Mucosa of descending colon (tissue), 3 donors: ENCODE results near the gene FAM168B. TPM values are rescaled to one million over a fixed set of nuclear protein-coding genes. Genes with fewer than 3 reads are reported as not detected.

ENCODE experiments used
- ATAC-seq: fragments of 200-7000 bp; cut with Tn5 transposase; one replicate; pipeline ENCODE4 v1.9.1; 2020; ENCODE audit warnings: mild to moderate bottlenecking, moderate library complexity
- DNase-seq, 3 donors: peaks; one replicate each; pipeline ENCODE4 v3.0.0-alpha.2; 2020
- H3K36me3 ChIP-seq: fragments of 200-600 bp; one replicate; pipeline ENCODE4 v1.8.0; 2021; ENCODE audit warnings: low read depth, mild to moderate bottlenecking
- H3K4me1 ChIP-seq: fragments of 200-600 bp; one replicate; pipeline ENCODE4 v1.8.0; 2021; ENCODE audit warnings: low read depth, mild to moderate bottlenecking
- H3K4me3 ChIP-seq: fragments of 200-600 bp; one replicate; pipeline ENCODE4 v1.8.0; 2021; ENCODE audit warnings: mild to moderate bottlenecking
- H3K9me3 ChIP-seq: fragments of 200-600 bp; one replicate; pipeline ENCODE4 v1.8.0; 2021; ENCODE audit warnings: mild to moderate bottlenecking
- intact Hi-C, 2 donors: fragments of 100-400 bp; cut with DNase I in 1 of 2; cut with micrococcal nuclease in 1 of 2; formaldehyde crosslinking; loops; one replicate each; pipeline versions ENCODE4 v1.11.0 to v1.11.1; 2022; cut with DNase I, micrococcal nuclease
- total RNA-seq, 3 donors: library from RNA; stranded (reverse); fragmentation: NEBNext Ultra II Directional in 2 of 3; extraction: Animal tissue kit (Norgen Biotek cat#: 25700) in 2 of 3; gene quantifications; one replicate each; pipeline versions ENCODE4 v1.2.1 to v1.2.4, GENCODE V29; 2021 to 2023
- TF ChIP-seq, protein P1 (sequence below): fragments of 200-600 bp; IDR thresholded peaks from one replicate; pipeline ENCODE4 v1.8.0; 2022; ENCODE audit warnings: antibody characterized with exemption, mild to moderate bottlenecking
- donor health status: DM: no; HTN: no; CAD: no; lungs with moderate emphysema.
- donor health status: DM: no; HTN: no; CAD: no.
- donor health status: DM: no; HTN: yes; CAD: no.

The FAM168B gene
- total RNA-seq, 3 donors from 2014 or later, result 79.1 to 131 (median 86.1) TPM

DNA sequence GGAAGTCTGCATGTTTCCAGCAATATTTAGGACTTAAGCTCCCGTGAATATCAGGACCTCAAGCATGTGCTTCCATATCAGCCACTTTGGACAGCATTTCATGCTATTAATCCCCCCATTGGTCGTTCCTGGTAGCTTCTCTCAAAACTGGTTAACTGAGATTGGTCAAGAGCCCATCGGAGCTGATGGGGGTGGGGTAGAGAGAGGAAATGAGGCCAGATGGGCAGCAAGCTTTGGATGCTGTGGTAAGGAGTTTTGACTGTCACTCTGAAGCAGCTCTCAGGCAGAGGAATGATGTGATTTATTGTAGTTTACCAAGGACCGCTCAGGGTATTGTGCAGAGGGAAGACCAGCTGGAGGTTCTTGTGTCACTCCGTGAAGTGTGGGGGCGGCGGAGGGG lies 81.8 kb downstream of the FAM168B start:
- intact Hi-C loops, result no loop called here
- Histone ChIP-seq H3K36me3 (no peaks in the 10 kb centered on the region), H3K4me3 (no peak overlapping the region), H3K9me3 (no peaks in the 10 kb centered on the region), H3K4me1 (no peaks in the 10 kb centered on the region)
- TF ChIP-seq, protein P1, sequence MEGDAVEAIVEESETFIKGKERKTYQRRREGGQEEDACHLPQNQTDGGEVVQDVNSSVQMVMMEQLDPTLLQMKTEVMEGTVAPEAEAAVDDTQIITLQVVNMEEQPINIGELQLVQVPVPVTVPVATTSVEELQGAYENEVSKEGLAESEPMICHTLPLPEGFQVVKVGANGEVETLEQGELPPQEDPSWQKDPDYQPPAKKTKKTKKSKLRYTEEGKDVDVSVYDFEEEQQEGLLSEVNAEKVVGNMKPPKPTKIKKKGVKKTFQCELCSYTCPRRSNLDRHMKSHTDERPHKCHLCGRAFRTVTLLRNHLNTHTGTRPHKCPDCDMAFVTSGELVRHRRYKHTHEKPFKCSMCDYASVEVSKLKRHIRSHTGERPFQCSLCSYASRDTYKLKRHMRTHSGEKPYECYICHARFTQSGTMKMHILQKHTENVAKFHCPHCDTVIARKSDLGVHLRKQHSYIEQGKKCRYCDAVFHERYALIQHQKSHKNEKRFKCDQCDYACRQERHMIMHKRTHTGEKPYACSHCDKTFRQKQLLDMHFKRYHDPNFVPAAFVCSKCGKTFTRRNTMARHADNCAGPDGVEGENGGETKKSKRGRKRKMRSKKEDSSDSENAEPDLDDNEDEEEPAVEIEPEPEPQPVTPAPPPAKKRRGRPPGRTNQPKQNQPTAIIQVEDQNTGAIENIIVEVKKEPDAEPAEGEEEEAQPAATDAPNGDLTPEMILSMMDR, result no peak
- no peak for ATAC-seq
- no peak for DNase-seq

DNA sequence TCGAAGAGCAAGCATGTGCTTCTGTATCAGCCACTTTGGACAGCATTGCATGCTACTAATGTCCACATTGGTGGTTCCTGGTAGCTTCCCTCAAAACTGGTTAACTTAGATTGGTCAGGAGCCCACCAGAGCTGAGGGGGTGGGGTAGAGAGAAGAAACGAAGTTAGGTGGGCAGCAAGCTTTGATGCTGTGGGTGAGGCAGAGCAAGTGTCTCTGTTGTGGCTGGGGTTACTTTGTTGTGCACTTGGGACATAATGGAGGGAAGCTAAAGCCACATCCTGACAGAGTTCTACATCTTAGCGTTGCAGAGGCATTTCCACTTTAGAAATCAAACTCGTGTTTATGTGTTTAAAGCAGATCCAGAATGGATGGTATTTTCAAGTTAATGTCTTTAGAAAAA lies 82.7 kb downstream of the FAM168B start:
- DNase-seq (no peak), ATAC-seq (peak; percentile 43)
- Histone ChIP-seq H3K9me3 (no peaks in the 10 kb centered on the region), H3K4me1 (no peaks in the 10 kb centered on the region), H3K4me3 (no peak overlapping the region), H3K36me3 (no peaks in the 10 kb centered on the region)
- intact Hi-C loops, result no loop called here
- TF ChIP-seq, protein P1, result no peak

GRCh38 chr2:131009713-131010475 lies 83.4 kb downstream of the FAM168B start:
- H3K9me3 ChIP-seq, result no peaks in the 10 kb centered on the region
- no peaks in the 10 kb centered on the region for H3K36me3 ChIP-seq
- no peak for ATAC-seq
- no peak for DNase-seq
- no peak overlapping the region for H3K4me3 ChIP-seq
- TF ChIP-seq, protein P1, result no peak
- intact Hi-C loops, result no loop called here
- no peaks in the 10 kb centered on the region for H3K4me1 ChIP-seq

GRCh38 chr2:131008967-131009366 lies 84.3 kb downstream of the FAM168B start:
- ATAC-seq (no peak), DNase-seq (no peak)
- Histone ChIP-seq H3K36me3 (no peaks in the 10 kb centered on the region), H3K4me1 (no peaks in the 10 kb centered on the region), H3K4me3 (no peak overlapping the region), H3K9me3 (no peaks in the 10 kb centered on the region)
- intact Hi-C loops, result no loop called here
- TF ChIP-seq, protein P1, result no peak

GRCh38 chr2:131006561-131006960 lies 86.7 kb downstream of the FAM168B start:
- H3K4me3 ChIP-seq, result no peak overlapping the region
- TF ChIP-seq, protein P1, result no peak
- DNase-seq (no peak), ATAC-seq (no peak)
- no peaks in the 10 kb centered on the region for H3K36me3 ChIP-seq
- H3K4me1 ChIP-seq, result no peaks in the 10 kb centered on the region
- intact Hi-C loops, result no loop called here
- H3K9me3 ChIP-seq, result no peaks in the 10 kb centered on the region
